ENCODE measurements around the gene RGS3.
"Not testable (repeated sequence)": the region's sequence is repeated elsewhere in the genome, so short reads cannot be mapped to it uniquely, and the experiment has no call there.

RGS3 gene

DNA sequence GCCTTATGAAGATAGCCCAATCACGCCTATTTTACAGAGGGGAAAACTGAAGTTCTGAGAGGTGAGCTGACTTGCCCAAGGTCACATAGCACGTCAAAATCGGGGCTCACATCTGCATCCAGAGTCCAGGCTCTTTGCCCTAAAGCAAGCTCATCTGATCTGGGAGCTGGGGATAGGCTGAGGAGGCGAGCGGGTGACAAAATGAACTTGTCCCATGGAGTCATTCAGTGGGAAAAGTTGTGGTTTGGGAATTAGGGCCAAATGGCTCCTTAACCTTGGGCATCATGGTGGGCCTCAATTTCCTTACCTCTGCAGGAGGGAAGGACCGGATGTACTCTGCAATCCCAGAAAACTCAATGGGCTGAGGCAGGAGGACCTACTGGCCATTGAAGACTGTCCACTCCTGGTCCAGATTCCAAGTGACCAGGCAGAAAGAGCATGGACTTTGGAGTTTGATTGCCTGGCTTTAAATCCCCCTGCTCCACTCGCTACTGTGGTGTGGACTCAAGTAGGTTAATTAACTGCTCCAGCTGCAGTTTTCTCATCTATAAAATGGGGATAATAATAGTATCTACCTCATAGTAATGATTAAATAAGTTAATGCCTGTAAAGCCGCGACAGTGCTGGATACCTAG lies 160.4 kb downstream of the RGS3 start:
- ATAC-seq, result no peak

GRCh38 chr9:113624721-113625120 lies 161.2 kb downstream of the RGS3 start:
- no peak for ATAC-seq

DNA sequence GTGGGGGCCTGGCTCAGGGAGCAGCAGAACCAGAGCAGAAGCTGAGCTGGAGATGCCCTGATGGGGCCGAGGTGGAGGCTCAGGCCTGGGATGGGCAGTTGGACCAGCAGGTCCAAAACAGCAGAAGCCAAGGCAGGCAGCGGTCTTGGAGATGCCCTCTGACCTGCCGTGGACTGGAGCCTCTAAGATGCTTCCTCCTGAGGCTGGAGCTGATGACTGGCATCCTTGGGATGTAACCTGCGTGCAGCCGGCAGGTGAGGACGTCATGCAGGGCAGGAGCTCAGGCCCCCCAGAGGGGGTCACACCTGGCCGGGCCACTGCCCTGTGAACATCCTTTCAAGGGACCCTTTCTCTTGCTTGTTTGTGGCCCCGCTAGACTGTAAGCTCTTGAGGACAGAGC lies 162.0 kb downstream of the RGS3 start:
- no peak for ATAC-seq

GRCh38 chr9:113626735-113627495 lies 163.4 kb downstream of the RGS3 start:
- no peak for ATAC-seq

DNA sequence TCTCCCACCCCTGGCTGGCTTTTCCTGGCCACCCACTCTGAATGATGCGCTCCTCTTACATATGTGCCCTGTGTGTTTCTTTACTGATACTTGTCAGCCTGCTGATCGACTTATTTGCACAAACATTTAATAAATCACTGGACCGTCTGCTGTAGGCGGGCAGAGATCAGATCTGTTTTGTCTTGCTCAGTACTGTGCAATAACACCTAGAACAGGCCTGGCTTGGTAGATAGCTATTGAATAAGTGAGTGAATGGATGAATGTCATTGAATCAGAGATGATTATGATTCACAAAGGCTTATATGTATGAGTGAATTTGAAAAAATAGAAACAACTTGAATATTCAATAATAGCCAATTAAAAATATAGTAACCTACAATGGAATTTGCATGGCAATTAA lies 165.1 kb downstream of the RGS3 start:
- no peak for ATAC-seq

GRCh38 chr9:113630386-113631136 lies 167.0 kb downstream of the RGS3 start:
- no peak for ATAC-seq

DNA sequence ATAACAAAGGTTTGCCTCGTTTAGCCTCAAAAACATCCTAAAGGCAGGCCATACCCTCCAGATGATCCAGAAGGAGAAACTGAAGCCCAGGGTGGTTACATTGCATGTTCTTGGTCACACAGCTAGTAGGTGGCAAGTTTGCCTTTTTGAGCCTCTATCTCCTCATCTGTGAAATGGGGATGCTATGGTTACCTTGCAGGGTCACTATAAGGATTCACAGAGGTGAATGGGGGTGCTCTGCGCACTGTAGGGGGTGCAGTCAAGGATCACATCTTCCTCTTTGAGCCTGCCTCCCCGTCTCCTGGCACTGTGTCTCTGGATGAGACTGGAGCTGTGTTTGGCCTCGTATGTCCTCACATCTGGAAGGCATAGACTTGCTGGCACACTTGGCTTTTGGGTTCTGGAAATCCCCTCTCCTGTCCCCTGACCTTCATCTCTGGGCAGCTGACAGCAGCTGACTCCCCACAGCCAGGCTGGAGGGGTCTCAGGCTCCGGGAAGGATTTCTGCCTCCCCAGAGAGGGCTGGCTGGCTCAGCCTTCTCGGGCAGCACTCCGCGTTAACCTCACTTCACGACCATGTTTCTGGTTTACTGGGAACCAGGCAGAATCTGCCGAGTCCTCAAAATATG lies 167.7 kb downstream of the RGS3 start:
- no peak for ATAC-seq

DNA sequence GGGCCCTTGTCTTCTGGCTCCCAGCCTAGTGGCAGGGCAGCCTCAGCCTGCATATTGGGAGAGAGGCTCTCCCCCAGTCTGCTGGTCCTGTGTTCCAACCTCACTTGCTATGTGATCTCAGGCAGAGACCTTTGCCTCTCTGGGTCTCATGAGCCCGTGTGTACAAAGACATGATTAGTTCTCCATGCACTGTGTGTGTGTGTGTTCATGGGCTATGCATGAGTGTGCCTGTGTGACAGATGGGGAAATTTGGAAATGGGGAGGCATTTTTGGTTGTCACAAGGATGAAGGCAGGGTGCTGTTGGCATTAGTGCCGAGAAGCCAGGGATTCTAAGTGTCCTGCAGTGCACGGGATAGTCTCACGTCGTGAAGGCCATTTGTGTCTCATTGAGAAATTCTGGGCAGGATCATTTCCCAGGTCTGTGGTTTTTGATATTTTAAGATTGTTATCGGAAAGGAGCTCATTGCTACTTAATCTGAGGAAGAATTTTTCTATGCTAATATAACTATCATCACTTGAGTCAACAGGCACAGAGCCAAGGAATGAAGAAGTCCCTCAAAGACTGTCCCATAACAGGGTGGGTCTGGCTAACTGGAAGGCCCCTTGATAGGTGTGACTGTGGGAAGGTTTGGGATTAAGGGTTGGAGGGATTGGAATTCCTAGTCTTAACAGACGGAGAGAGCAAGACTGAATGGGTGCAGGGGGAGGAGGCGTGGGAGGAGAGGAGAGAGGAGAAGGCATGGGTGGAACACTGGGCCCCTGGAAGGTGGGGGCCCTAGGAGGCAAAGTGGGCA lies 168.5 kb downstream of the RGS3 start:
- no peak for ATAC-seq

GRCh38 chr9:113632776-113633590 lies 169.5 kb downstream of the RGS3 start:
- peak; percentile 53 to 58 for ATAC-seq

DNA sequence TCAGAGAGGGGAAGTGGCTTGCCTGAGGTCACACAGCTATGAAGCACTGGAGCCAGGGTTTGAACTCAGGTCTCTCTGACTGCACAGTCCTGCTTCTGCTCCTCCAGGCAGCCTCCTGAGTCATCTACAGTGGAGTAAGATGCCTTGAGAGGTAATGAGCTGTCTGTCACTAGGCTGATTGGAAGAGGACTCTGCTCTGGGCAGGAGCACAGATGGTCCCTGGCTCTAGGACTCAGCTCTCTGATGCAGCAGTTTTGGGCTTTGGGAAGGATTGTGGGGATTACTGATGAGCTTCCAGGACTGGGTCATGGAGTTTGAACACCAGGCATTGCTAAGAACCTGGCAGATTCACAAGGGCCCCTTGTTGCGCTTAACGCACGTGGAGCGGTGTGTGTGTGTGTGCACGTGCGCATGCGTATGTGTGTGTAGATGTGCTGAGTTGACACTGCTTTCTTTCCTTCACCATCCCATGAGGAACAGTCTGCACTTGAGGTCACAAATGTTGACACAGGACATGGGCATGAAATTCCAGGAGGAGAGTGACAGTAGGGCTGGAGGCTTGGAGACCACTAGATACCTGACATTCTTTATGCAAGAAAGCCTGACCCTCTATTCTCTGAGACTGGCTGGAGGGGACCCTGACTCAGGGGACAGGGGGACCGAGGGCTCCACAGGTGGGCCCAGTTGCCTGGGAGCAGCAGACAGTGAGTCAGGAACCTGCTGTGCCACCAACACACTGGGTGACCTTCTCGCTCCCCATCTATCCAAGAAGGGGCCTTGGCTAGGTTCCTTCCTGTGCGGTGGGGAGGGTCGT lies 170.5 kb downstream of the RGS3 start:
- ATAC-seq, result peak in 1 of 2 donors; percentile 42

DNA sequence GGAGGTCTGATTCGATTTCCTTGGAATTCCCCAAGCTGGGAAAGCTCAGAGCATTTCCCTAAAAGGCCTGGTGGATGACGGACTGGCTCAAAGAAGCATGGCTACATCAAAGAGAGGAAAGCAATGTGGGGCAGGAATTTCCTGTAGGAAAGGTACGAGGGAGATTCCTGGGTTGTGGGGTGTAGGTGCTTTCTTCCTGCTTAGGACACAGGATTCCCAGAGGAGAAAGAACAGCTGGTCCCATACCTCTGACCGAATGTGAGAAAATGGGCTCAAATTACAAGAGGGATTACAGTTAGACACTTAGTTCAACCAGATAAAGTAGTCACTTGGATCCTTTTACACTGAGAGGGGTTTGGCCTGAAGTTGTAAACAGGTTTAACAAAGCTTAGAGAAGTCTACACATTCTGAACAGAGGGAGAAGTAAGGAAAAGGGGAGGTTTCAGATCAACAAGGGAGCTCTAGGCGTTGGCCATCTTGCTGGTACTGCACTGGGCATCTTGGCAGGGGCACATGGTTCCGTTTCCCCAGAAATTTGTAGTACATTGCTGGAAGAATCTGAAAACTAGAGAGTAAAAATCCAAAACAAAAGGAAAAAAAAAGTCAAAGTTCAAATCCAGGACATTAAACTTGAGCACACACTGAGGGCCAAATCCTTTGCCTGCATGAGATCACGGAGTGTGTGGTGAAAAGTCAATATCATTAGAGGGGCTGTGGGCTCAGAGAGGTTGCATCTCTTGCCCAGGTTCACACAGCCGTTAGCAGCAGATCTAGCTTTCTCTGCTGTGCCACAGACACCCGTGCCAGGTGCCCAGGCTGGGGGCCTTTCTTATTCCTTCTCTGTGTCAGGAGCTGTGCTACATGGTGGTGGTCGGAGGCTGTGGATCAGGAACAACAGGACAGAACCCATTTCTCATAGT lies 171.3 kb downstream of the RGS3 start:
- no peak for ATAC-seq

DNA sequence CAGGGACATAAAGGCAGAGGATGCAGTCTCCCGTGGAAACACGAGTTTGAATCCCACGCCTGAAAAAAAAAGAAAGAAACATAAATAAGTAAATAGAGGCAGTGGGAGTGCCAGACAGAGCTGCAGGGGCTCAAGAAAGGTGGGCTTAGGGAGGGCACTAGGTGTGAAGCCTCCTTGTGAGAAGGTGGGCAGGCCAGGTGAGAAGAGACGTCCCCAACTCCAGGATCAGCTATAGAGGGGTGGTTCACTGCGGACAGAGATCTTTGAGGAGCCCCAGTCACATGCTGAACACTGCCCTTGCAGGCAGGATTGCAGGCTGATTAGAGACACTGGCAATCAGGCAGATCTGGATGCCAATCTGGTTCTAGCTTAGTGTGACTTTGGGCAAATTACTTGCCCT lies 172.1 kb downstream of the RGS3 start:
- no peak for ATAC-seq

DNA sequence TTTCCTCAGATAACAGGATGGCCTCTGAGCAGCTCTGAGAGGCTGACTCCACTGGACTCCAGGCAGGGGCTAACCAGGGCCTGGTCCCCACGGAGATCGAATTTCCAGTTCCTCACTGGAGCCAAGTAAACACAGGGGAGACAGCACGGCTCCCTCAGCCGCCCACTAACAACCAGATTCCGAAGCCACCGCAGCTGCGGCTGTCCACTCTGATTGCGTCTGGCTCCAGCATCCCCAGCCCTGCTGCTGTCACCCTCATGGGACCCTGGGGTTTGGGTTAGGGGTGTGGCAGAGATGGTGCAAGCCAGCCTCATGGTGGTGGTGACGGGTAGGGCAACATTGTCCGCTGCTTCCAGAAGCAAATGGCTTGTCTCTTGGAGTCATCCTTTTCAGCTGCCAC lies 172.6 kb downstream of the RGS3 start:
- no peak for ATAC-seq

DNA sequence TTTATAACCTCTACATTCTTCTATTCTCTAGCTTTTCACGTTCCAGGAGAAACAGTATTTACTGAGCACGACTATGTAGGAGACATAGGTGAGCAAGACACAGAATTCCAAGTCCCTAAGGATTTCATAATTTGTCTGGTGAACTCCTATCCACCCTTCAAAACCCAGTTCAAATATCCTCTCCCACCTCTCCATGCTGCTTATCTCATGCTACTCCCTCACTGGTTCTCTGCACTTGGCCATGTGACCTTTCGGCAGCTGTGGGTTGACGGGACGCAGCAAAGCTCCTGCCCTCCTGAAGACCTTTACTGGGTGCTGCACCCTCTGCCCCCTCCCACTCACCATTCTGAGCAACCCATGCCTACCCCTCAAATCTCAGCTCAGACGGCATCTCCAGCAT lies 173.2 kb downstream of the RGS3 start:
- ATAC-seq, result no peak

- ATAC-seq, result no peak
Measured at GRCh38 chr9:113638490-113638889, 175.0 kb downstream of the RGS3 start.

- ATAC-seq, result no peak
Measured at GRCh38 chr9:113638897-113639296, 175.4 kb downstream of the RGS3 start.

GRCh38 chr9:113639411-113639970 lies 176.0 kb downstream of the RGS3 start:
- ATAC-seq, result not testable (repeated sequence)

DNA sequence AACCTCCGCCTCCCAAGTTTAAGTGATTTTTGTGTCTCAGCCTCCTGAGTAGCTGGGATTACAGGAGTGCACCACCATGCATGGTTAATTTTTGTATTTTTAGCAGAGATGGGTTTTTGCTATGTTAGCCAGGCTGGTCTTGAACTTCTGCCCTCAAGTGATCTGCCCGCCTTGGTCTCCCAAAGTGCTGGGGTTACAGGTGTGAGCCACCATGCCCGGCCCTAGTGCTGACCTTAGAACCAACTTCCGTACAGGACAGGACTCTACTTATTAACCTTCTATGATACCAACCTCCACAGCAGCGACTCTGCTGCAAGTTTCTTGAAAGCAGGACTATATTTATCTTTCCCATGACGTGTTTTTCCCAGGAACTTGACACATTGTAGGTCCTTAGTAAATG lies 176.9 kb downstream of the RGS3 start:
- no peak for ATAC-seq

All from activated CD4-positive, CD25-positive, alpha-beta regulatory T cell treated with anti-CD3 and anti-CD28 coated beads, Interleukin-2, amount 50 U/mL, for 24 hours (primary cell).